ENCODE data around the gene CHN2.

- no peak for TF ChIP-seq POLR2A (IDR thresholded peaks at IDR 0.05; ENCODE audit: low read depth, low read length)
- TF ChIP-seq PAX5 (IDR thresholded peaks at IDR 0.05; ENCODE audit: insufficient read depth, low read length, severe bottlenecking), result no peak
- TF ChIP-seq SPI1 (IDR thresholded peaks at IDR 0.05; ENCODE audit: low read depth, low read length), result no peak
- no peak for TF ChIP-seq POLR2AphosphoS5 (IDR thresholded peaks at IDR 0.05; ENCODE audit: low read depth, low read length)
- no peak for TF ChIP-seq TAF1 (IDR thresholded peaks at IDR 0.05; ENCODE audit: low read depth, low read length)
These were observed 134.2 kb downstream of the CHN2 start for GRCh38 chr7:29328811-29329210.
